Measurements from ENCODE around the gene HS3ST4. TPM values are rescaled to one million over a fixed set of nuclear protein-coding genes. Genes with fewer than 3 reads are reported as not detected.

HS3ST4 gene
- total RNA-seq, 3 donors from 2014 or later, result 0.66 to 3.4 TPM; not detected in 1

DNA sequence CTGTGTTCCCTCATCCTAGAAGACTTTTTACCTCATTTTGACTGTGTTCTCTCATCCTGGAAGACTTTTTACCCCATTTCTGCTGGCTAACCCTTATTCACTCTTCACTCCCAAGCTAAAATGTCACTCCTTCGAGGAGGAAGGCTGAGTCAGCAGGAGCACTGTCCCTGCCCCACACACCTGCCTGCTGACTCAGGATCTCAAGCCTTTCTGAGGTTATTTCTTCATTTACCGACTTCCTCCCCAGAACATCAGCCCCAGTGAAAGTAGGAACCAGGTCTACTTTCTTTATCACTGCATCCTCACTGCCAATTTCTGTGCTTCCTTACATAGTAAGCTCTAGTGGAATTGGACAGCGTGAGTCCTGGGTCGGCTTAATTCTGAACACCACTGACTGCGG, 220.6 kb downstream of the HS3ST4 start:
- no peaks in the 10 kb centered on the region for H3K9me3 ChIP-seq
- DNase-seq (ENCODE audit: low spot score in 2 of 2), result no peak
- no peaks in the 10 kb centered on the region for H3K4me1 ChIP-seq
- no peaks in the 10 kb centered on the region for H3K36me3 ChIP-seq
- no peak overlapping the region for H3K27ac ChIP-seq
- H3K27me3 ChIP-seq, result no peaks in the 10 kb centered on the region
- TF ChIP-seq, protein P1, sequence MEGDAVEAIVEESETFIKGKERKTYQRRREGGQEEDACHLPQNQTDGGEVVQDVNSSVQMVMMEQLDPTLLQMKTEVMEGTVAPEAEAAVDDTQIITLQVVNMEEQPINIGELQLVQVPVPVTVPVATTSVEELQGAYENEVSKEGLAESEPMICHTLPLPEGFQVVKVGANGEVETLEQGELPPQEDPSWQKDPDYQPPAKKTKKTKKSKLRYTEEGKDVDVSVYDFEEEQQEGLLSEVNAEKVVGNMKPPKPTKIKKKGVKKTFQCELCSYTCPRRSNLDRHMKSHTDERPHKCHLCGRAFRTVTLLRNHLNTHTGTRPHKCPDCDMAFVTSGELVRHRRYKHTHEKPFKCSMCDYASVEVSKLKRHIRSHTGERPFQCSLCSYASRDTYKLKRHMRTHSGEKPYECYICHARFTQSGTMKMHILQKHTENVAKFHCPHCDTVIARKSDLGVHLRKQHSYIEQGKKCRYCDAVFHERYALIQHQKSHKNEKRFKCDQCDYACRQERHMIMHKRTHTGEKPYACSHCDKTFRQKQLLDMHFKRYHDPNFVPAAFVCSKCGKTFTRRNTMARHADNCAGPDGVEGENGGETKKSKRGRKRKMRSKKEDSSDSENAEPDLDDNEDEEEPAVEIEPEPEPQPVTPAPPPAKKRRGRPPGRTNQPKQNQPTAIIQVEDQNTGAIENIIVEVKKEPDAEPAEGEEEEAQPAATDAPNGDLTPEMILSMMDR (IDR thresholded peaks at IDR 0.05), result no peak
- no peak for TF ChIP-seq POLR2A (IDR thresholded peaks at IDR 0.05)
- no peak for TF ChIP-seq POLR2AphosphoS5 (IDR thresholded peaks at IDR 0.05)
- intact Hi-C loops (cut with DNase I; ENCODE audit: low total_unique reads), result no loop called here
- no peak overlapping the region for H3K4me3 ChIP-seq

DNA sequence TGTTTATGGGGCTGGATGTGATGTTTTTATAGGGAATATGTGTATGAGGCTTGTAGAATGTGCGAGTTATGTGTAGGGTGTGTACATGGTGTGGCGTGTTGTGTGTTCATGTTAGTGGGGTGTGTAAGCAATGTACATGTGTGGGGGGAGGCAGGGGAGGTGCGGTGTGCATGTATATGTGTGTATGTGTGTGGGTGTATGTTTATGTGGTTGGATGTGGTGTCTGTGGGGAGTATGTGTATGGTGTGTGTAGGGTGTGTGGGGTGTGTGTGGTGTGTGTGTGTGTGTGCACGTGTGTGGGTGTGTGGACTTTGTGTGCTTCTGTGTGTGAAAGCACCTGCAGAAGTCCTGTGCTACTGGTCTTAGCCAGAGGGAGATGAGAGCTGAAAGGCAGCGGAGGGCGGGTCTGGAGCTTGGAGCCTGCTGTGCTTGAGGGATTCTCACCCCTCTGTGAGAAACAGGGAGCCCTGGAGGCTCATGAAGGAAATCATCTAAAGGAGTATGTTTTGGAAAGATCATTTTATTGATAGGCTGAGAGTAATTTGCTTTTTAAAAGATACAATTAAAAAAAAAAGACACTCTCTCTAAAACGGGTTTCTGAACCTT, 222.7 kb downstream of the HS3ST4 start:
- Histone ChIP-seq H3K36me3 (no peaks in the 10 kb centered on the region), H3K4me3 (no peak overlapping the region), H3K27ac (no peak overlapping the region), H3K9me3 (no peaks in the 10 kb centered on the region), H3K4me1 (no peaks in the 10 kb centered on the region), H3K27me3 (no peaks in the 10 kb centered on the region)
- DNase-seq (ENCODE audit: low spot score in 2 of 2), result no peak
- intact Hi-C loops (cut with DNase I; ENCODE audit: low total_unique reads), result no loop called here
- TF ChIP-seq, protein P1 (IDR thresholded peaks at IDR 0.05), result no peak
- no peak for TF ChIP-seq POLR2A (IDR thresholded peaks at IDR 0.05)
- TF ChIP-seq POLR2AphosphoS5 (IDR thresholded peaks at IDR 0.05), result no peak

DNA sequence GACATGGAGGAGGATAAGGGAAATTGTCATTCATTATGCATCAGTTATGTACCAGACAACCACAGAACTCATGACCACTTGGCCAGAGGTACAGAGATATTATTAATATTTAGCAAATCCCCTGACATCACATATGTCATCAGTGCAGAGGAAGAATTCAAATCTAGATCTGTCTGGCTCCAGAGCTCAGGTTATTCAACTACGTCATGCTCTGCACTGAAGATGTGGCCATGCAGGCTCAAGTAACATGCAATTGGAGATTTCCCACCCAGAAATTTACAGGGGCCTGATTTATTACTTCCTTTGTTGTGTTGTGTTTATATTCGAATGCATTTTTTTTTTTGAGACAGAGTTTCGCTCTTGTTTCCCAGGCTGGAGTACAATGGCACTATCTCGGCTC, 224.3 kb downstream of the HS3ST4 start:
- Histone ChIP-seq H3K4me3 (no peak overlapping the region), H3K27me3 (no peaks in the 10 kb centered on the region), H3K9me3 (no peaks in the 10 kb centered on the region), H3K36me3 (no peaks in the 10 kb centered on the region), H3K4me1 (no peaks in the 10 kb centered on the region), H3K27ac (no peak overlapping the region)
- intact Hi-C loops (cut with DNase I; ENCODE audit: low total_unique reads), result no loop called here
- no peak for DNase-seq (ENCODE audit: low spot score in 2 of 2)
- TF ChIP-seq POLR2AphosphoS5 (IDR thresholded peaks at IDR 0.05), result no peak
- no peak for TF ChIP-seq POLR2A (IDR thresholded peaks at IDR 0.05)

DNA sequence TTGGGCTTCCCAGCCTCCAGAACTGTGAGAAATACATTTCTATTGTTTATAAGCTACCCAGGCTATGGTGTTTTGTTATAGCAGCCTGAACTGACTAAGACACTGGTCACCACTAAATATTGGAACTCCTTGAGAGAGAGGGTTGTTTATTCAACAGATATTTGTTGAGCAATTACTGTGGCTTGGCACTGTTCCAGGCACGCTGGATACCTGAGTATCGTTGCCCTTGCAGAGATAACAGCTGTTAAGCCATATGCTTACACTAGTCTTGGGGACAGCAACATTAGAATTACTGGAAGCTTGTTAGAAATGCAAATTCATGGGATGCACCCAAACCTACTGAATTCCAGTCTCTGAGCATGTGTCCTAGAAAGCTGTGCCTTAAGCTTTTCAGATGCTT, 230.7 kb downstream of the HS3ST4 start:
- no peak for DNase-seq (ENCODE audit: low spot score in 2 of 2)
- no peaks in the 10 kb centered on the region for H3K27me3 ChIP-seq
- TF ChIP-seq, protein P1 (IDR thresholded peaks at IDR 0.05), result no peak
- no peak for TF ChIP-seq POLR2AphosphoS5 (IDR thresholded peaks at IDR 0.05)
- TF ChIP-seq POLR2A (IDR thresholded peaks at IDR 0.05), result no peak
- intact Hi-C loops (cut with DNase I; ENCODE audit: low total_unique reads), result no loop called here
- H3K27ac ChIP-seq, result no peak overlapping the region
- no peaks in the 10 kb centered on the region for H3K4me1 ChIP-seq
- H3K4me3 ChIP-seq, result no peak overlapping the region
- H3K36me3 ChIP-seq, result no peaks in the 10 kb centered on the region
- no peaks in the 10 kb centered on the region for H3K9me3 ChIP-seq

DNA sequence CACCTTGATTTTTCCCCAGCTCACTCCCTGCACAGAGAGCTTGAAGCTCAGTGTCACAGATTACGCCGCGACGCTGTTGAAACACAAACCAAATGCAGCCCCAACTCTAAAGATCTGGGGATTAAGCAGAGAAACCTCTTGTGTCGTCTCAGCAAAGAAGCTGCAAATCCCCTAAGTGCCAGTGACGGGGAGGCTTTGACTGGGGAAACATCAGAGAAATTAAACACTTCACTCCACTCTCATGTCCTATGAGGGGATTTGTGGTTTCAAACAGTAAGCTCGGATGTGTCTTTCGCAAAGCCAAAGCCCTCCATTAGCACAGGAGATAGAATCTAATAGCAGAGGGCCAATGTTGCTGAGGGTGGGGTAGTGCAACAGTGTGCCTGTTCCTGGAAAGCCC, 233.7 kb downstream of the HS3ST4 start:
- intact Hi-C loops (cut with DNase I; ENCODE audit: low total_unique reads), result loop anchor here (5.0 kb wide), 1 partner anchor 1508 kb away; no protein-coding TSS in a partner anchor
- no peaks in the 10 kb centered on the region for H3K27me3 ChIP-seq
- H3K4me1 ChIP-seq, result no peaks in the 10 kb centered on the region
- DNase-seq (ENCODE audit: low spot score in 2 of 2), result no peak
- H3K4me3 ChIP-seq, result no peak overlapping the region
- H3K27ac ChIP-seq, result no peak overlapping the region
- no peak for TF ChIP-seq POLR2A (IDR thresholded peaks at IDR 0.05)
- TF ChIP-seq POLR2AphosphoS5 (IDR thresholded peaks at IDR 0.05), result no peak
- TF ChIP-seq, protein P1 (IDR thresholded peaks at IDR 0.05), result no peak
- no peaks in the 10 kb centered on the region for H3K9me3 ChIP-seq
- no peaks in the 10 kb centered on the region for H3K36me3 ChIP-seq
